ENCODE results near the gene IQCN. TPM values are rescaled to one million over a fixed set of nuclear protein-coding genes. Genes with fewer than 3 reads are reported as not detected.

The IQCN gene
- total and polyA plus RNA-seq, 2 donors (not counting 1 experiment from before 2014, with no cell fraction given), result 52.0 to 63.6 TPM

- Mint-ChIP-seq H3K9me3 (ENCODE audit: insufficient read depth) (no peaks in the 10 kb centered on the region), H3K4me3 (no peak overlapping the region), H3K27me3 (no peaks in the 10 kb centered on the region), H3K4me1 (peaks cover 15% of the 10 kb centered on the region), H3K27ac (peak overlapping the region; percentile 56)
- POLR2A ChIA-PET, result interaction anchor here (0.7 to 1.2 kb wide), 5 partner anchors 10 to 89 kb away, joined by 3 to 5 read pairs (median 3); partner anchors contain the start of gene JUND
- intact Hi-C loops (cut with micrococcal nuclease), result no loop called here
- Histone ChIP-seq H3K4me1 (ENCODE audit: control insufficient read depth in 2 of 2, insufficient read depth in 2 of 2, low read length in 2 of 2) (peaks cover 3 to 15% of the 10 kb centered on the region in 2 donors), H3K9me3 (ENCODE audit: control extremely low read depth in 1 of 3, control insufficient read depth in 2 of 3, insufficient read depth in 1 of 3, low read length in 2 of 3) (peaks cover 0 to 3% (median 0%) of the 10 kb centered on the region in 3 donors), H3K27me3 (replicated peaks in 1 of 4; ENCODE audit: control extremely low read depth in 1 of 4, control insufficient read depth in 3 of 4, insufficient read depth in 4 of 4, low read length in 3 of 4) (no peaks in the 10 kb centered on the region), H3K79me2 (ENCODE audit: control insufficient read depth, insufficient read depth, low read length) (peaks cover 78% of the 10 kb centered on the region), H3K9ac (ENCODE audit: low read length) (no peak overlapping the region), H2AFZ (ENCODE audit: insufficient read depth, low read depth, low read length, poor library complexity, severe bottlenecking) (no peak overlapping the region), H3K4me2 (replicated peaks; ENCODE audit: low read depth, low read length, poor library complexity, severe bottlenecking) (no peak overlapping the region), H4K20me1 (ENCODE audit: control insufficient read depth, insufficient read depth, low read length, poor library complexity, severe bottlenecking) (peaks cover 90% of the 10 kb centered on the region), H3K27ac (ENCODE audit: low read length in 2 of 2) (no peak overlapping the region), H3K36me3 (replicated peaks in 1 of 2; ENCODE audit: control extremely low read depth in 1 of 2, control insufficient read depth in 1 of 2, extremely low read depth in 1 of 2, insufficient read depth in 2 of 2, low read length in 1 of 2) (peaks cover 0 to 39% of the 10 kb centered on the region in 2 experiments), H3K4me3 (ENCODE audit: control extremely low read depth in 1 of 5, extremely low read depth in 1 of 5, insufficient read depth in 1 of 5, low read depth in 2 of 5, low read length in 4 of 5) (no peak overlapping the region)
- WGBS (ENCODE audit: insufficient coverage), result 100% methylated on average over 1 of the region's 6 CpGs
- TF ChIP-seq EZH2 (IDR thresholded peaks at IDR 0.05; ENCODE audit: borderline replicate concordance, insufficient read depth, low read depth, low read length, poor library complexity, severe bottlenecking), result no peak
- ATAC-seq (ENCODE audit: low read depth) (no peak), DNase-seq (peak; percentile 74)
- CTCF ChIA-PET, result interaction anchor here (0.6 to 4.3 kb wide), 13 partner anchors 7 to 168 kb away, joined by 3 to 31 read pairs (median 4); partner anchors contain the start of gene LSM4
These were observed 2.8 kb downstream of the IQCN start for GRCh38 chr19:18271433-18271841.

GRCh38 chr19:18270326-18270725, 3.9 kb downstream of the IQCN start:
- Mint-ChIP-seq H3K27ac (no peak overlapping the region), H3K9me3 (ENCODE audit: insufficient read depth) (no peaks in the 10 kb centered on the region), H3K4me1 (peaks cover 12% of the 10 kb centered on the region), H3K27me3 (no peaks in the 10 kb centered on the region), H3K4me3 (no peak overlapping the region)
- H3K27me3 ChIP-seq (replicated peaks in 1 of 4; ENCODE audit: control extremely low read depth in 1 of 4, control insufficient read depth in 3 of 4, insufficient read depth in 4 of 4, low read length in 3 of 4), result no peaks in the 10 kb centered on the region
- WGBS (ENCODE audit: insufficient coverage), result 92% methylated on average over 5 of the region's 9 CpGs
- intact Hi-C loops (cut with micrococcal nuclease), result no loop called here
- TF ChIP-seq CTCF (IDR thresholded peaks at IDR 0.05) (no peak), EZH2 (IDR thresholded peaks at IDR 0.05; ENCODE audit: borderline replicate concordance, insufficient read depth, low read depth, low read length, poor library complexity, severe bottlenecking) (no peak)
- no peak overlapping the region for H3K4me2 ChIP-seq (replicated peaks; ENCODE audit: low read depth, low read length, poor library complexity, severe bottlenecking)
- DNase-seq, result peak; percentile 59
- no peak overlapping the region for H3K27ac ChIP-seq (ENCODE audit: low read length in 2 of 2)
- peaks cover 0 to 3% (median 0%) of the 10 kb centered on the region in 3 donors for H3K9me3 ChIP-seq (ENCODE audit: control extremely low read depth in 1 of 3, control insufficient read depth in 2 of 3, insufficient read depth in 1 of 3, low read length in 2 of 3)
- POLR2A ChIA-PET, result interaction anchor here (0.6 to 1.2 kb wide), 8 partner anchors 9 to 1931 kb away, joined by 3 to 13 read pairs (median 3); partner anchors contain the start of gene LRRC25
- CTCF ChIA-PET, result interaction anchor here (0.6 to 4.3 kb wide), 9 partner anchors 8 to 162 kb away, joined by 3 to 31 read pairs (median 4); partner anchors contain the start of gene LSM4
- peaks cover 0 to 10% of the 10 kb centered on the region in 2 donors for H3K4me1 ChIP-seq (ENCODE audit: control insufficient read depth in 2 of 2, insufficient read depth in 2 of 2, low read length in 2 of 2)
- ATAC-seq (ENCODE audit: low read depth), result no peak
- H3K9ac ChIP-seq (ENCODE audit: low read length), result no peak overlapping the region
- peaks cover 0 to 38% of the 10 kb centered on the region in 2 experiments for H3K36me3 ChIP-seq (replicated peaks in 1 of 2; ENCODE audit: control extremely low read depth in 1 of 2, control insufficient read depth in 1 of 2, extremely low read depth in 1 of 2, insufficient read depth in 2 of 2, low read length in 1 of 2)
- H3K79me2 ChIP-seq (ENCODE audit: control insufficient read depth, insufficient read depth, low read length), result peaks cover 78% of the 10 kb centered on the region
- no peak overlapping the region for H3K4me3 ChIP-seq (ENCODE audit: control extremely low read depth in 1 of 5, extremely low read depth in 1 of 5, insufficient read depth in 1 of 5, low read depth in 2 of 5, low read length in 4 of 5)
- H4K20me1 ChIP-seq (ENCODE audit: control insufficient read depth, insufficient read depth, low read length, poor library complexity, severe bottlenecking), result peaks cover 90% of the 10 kb centered on the region
- H2AFZ ChIP-seq (ENCODE audit: insufficient read depth, low read depth, low read length, poor library complexity, severe bottlenecking), result no peak overlapping the region
